ENCODE data around the gene CGB1.
"Not testable (repeated sequence)": the region's sequence is repeated elsewhere in the genome, so short reads cannot be mapped to it uniquely, and the experiment has no call there.

CGB1 gene
- long read RNA-seq, donor 1: 0 reads
- long read RNA-seq, donor 2: 0 reads
- long read RNA-seq, donor 3: 0 reads
- long read RNA-seq, donor 4: 0 reads
- long read RNA-seq, donor 5: 0 reads
- long read RNA-seq, donor 6: 0 reads
- long read RNA-seq, donor 7: 0 reads
- long read RNA-seq, donor 8: 0 reads

DNA sequence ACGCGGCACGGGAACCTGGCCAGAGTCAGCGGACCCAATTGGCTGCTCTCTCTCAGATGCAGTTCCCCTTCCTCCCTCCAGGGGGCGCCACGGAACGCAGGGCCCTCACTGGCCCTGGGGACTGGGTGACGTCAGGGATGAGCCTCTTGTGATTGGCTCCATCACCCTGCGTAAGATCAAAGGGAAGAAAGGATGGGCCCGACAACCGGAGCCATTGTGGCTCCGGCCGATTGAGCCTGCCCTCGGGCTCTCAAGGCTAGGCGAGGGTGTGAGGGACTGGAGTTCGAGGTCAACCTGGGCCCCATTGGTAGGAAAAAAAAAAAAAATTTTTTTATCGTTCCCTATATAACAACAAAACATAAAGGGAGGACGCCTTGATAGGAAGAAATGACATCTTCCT lies at the start of gene CGB1:
CGB1 (minus strand) TSS at position 81 of the 400 bp plus-strand sequence. CDS start 184 bp downstream, outside the sequence.
- DNase-seq: not testable (repeated sequence)

DNA sequence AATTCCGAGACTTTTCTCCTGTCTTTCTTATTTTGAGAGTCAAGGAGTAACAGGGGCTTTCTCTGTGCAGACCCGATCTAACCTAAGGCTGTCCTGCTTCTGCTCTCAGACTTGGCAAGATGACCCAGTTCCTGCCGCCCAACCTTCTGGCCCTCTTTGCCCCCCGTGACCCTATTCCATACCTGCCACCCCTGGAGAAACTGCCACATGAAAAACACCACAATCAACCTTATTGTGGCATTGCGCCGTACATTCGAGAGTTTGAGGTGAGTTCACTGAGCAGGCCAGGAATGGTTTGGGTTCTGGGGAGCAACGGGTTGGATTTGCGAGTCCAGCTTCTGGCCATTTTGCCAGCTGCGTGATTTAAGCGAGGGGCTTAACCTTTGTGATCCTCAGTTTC lies 49.6 kb upstream of the CGB1 start:
- no peak for DNase-seq

DNA sequence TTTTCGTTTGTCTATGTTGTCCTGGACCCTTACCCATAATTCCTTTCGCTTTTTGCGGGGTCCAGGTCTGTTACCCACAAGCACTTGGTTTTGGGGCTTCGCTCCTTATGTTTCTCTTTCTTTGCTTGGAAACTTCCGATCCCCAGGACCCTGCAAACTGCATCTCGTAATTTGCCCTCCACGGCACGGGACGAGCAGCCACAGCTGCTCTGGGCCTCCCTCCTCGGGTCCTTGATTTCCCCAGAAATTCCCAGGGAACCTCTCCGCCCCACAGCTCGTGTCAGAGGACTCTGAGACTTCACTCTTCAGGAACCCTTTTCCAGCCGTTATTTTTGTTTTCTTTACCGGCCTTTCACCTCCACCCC lies 49.2 kb upstream of the CGB1 start:
- DNase-seq: no peak

DNA sequence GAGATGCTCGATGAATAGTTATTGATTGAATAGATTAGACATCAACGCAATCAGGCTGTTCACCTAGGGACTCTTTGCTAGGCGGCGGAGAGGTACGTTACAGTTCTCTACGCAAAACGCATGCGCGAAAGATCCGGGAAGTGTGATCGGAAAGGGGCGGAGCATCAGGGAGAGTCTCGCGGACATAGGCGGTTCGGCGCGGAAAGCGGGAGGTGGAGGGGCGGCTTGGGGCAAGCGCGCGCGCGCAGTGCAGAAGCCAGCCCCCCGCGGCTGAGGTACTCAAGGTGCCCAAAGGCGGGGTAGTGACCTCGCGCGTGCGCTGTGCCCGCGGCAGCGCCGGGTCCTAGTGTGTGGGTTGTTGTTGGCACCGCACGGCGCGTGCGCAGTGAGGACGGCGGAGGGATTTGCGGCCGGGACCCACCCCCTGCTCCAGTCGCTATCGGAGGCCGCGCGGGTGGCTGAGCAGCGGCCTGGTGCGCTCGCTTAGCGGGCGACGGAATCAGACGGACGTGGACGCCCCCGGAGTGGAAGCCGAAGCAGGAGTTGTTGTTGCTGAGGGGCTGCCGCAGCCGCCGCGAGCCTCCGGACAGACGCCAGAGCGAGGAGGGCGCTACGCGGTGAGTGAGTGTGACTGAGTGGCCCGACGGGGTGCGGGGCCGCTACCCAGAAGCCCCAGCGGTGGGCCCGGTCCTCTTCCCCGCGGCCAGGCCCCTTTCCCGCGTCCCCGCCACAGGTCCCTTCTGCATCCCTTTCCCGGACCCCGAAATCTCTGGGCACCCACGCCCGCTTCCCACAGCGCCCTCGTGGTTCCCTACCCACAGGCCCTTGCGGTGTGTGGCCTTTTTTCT lies 48.5 kb upstream of the CGB1 start, which contains the start of gene SNRNP70:
SNRNP70 (plus strand) TSS at position 432 of the 848 bp plus-strand sequence. CDS start 964 bp downstream, outside the sequence.
- DNase-seq: peak; percentile 99

DNA sequence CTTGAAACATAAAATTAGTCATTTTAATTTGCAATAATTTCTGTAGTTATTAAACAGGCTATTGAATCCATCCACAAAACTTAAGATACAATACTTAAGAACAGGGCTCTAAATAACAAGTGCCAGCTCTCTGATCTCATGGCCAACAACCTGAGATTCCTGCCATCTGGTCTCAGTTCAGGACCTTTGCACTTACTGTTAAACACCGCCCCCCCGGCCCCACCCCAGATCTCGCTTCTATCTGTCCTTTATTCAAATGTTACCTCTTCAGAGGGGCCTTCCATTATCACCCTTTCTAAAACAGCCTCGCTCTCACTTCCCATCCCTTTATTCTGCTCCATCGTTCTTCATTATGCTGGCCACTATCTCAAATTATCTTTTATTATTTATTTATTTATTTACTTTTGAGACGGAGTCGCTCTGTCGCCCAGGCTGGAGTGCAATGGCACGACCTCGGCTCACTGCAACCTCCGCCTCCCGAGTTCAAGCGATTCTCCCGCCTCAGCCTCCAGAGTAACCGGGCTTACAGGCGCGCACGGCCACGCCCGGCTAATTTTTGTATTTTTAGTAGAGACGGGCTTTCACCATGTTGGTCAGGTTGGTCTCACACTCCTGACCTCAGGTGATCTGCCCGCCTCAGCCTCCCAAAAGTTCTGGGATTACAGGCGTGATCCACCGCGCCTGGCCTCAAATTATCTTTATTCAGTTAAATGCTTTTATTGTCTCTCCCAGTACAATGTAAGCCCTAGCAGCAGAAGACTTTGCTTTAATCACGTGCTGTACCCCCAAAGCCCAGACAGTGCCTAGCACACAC lies 47.7 kb upstream of the CGB1 start:
- peak; percentile 83 for DNase-seq

DNA sequence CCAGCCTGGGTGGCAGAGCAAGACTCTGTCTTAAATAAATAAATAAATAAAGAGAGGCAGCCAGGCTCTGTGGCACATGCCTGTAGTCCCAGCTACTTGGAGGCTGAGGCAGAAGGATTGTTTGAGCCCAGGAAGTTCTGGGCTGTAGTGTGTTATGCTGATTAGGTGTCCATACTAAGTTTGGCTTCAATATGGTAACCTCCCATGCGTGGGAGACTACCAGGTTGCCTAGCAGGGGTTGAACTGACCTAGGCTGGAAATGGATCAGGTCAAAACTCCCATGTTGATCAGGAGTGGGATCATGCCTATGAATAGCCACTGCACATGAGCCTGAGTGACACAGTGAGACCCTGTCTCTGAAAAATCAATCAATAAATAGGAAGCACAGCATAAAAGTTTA lies 44.6 kb upstream of the CGB1 start:
- DNase-seq: no peak

DNA sequence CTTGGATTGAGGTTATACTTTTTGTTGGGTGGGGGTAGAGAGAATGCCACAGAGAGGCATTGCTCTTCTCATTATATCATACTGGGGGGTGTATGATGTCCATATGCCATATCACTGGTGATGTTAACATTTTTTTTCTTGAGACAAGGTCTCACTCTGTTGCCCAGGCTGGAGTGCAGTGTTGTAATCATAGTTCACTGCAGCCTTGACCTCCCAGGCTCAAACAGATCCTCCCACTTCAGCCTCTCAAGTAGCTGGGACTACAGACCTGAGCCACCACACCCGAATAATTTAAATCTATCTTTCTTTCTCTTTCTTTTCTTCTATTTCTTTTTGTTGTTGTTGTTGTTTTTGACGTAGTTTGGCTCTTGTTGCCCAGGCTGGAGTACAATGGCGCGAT lies 43.7 kb upstream of the CGB1 start:
- no peak for DNase-seq

DNA sequence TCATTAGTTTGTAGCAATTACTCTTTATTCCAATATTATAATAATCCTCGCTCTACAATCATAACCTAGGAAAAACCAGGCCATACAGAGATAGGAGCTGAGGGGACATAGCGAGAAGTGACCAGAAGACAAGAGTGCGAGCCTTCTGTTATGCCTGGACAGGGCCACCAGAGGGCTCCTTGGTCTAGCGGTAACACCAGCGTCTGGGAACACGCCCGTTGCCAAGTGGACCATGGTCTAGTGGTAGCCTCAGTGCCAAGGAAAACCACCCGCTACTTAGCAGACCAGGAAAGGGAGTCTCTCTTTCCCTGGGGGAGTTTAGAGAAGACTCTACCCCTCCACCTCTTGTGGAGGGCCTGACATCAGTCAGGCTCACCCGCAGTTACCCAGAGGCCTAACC lies 38.2 kb upstream of the CGB1 start:
- DNase-seq: not testable (repeated sequence)

DNA sequence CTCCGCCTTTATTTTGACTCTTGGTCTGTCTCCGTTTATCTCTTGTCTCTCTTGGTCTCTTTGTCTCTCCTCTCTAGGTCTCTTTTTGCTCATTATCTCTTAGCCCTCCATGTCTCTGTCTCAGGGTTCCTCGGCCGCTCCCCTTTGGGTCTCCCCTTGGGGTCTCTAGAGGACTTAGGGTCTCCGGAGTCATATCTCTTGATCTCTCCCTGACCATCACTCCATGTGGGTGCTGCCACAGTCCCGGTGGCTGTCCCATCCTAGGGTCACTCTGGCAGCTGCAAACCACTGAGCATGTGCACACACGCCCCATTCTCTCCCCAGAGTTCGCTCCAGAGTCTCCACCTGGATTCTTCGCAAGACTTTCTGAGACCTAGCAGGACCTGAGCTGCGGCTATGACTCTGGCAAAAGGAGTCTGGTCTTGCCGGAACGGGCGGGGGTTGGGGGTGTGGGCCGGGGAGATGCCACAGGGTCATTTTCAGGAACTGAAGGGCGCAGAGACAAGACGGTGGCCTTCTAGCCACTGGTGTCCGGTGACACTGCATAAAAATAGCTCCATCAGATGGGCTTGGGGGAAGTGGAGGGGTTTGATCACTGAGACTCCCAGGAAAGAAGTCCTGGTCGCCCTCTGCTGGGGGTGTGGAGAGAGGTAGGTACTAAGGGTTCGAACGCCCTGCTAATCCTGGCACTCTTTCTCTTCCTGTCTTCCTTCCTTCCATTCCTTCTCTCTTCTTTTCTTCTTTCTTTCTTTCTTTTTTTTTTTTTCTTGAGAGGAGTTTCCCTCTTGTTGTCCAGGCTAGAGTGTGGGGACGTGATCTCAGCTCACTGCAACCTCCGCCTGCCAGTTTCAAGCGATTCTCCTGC lies 37.1 kb upstream of the CGB1 start:
- DNase-seq: no peak

DNA sequence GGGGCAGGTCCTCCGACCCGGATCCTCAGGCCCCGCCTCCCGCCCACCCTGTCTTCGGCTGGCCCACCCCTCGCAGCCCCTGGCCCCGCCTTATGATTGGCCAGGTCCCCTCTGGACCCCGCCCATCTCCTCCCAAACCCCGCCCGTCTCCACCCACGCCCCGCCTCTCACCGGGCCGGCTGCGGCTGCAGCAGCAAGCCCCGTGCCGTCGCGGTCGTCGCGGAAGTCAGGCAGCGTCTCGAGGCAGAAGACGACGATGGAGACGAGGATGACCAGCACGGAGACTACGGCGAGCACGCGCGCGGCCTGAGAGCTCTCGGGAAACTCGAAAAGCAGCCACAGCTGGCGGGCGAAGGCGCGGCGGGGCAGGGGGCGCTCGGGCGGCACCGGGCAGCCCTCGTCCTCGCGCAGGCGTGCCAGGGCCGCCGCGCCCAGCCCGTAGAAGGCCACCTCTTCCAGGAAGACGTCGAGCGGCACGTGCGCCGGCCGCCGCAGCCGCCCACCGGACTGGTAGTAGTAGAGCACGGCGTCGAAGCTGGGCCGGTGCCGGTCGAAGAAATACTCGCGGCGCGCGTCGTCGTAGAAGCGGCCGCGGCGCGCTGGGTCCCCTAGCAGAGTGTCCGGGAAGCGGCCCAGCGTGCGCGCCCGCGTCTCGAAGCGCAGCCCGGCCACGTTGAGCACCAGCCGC lies 35.3 kb upstream of the CGB1 start:
- DNase-seq: peak; percentile 70

DNA sequence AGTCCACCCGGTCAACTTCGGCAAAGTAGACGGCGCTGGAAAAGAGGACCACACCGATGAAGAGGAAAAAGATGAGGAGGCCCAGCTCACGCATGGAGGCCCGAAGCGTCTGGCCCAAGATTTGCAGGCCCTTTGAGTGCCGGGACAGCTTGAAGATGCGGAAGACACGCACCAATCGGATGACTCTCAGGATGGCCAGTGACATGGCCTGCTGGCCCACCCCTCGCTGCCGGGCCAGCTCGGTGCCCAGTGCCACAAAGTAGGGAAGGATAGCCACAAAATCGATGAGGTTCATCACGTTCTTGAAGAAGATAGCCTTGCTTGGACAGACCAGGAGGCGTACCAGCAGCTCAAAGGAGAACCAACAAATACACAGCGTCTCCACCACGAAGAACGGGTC lies 33.7 kb upstream of the CGB1 start:
- DNase-seq: no peak

DNA sequence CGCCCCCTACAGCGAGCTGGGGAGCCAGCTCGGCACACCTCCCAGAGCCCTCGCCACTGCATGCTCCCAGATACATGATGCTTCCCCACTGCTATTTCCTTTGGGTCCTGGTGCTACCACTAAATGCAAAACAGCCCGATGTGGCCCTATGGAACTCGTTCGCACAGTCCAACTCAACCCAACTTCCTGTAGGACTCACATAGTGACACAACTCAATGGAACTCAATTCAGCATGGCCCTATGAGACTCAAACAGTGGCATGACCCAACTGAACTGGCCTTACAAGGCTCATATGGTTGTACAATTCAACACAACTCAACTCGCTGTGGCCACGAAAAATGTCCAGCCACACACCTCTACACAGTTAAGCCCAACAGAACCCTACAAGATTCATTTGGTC lies 32.3 kb upstream of the CGB1 start:
- no peak for DNase-seq

DNA sequence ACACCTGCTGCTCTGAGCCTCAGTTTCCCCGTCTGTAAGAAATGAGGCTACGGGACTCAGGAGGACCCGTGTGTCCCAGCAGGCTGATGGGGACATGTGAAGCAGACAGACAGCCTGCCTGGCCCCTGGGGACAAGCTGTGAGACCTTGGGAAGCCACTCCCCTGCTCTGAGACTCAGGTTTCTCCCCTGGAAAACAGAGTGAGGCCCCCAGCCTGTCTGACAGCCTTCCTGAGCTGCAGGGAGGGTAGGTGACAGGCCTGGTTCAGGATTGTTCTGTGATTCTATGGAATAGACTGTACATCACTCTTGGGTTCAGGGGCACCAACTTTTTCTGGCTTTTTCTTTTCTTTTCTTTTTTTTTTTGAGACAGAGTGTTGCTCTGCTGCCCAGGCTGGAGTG lies 30.9 kb upstream of the CGB1 start:
- no peak for DNase-seq

DNA sequence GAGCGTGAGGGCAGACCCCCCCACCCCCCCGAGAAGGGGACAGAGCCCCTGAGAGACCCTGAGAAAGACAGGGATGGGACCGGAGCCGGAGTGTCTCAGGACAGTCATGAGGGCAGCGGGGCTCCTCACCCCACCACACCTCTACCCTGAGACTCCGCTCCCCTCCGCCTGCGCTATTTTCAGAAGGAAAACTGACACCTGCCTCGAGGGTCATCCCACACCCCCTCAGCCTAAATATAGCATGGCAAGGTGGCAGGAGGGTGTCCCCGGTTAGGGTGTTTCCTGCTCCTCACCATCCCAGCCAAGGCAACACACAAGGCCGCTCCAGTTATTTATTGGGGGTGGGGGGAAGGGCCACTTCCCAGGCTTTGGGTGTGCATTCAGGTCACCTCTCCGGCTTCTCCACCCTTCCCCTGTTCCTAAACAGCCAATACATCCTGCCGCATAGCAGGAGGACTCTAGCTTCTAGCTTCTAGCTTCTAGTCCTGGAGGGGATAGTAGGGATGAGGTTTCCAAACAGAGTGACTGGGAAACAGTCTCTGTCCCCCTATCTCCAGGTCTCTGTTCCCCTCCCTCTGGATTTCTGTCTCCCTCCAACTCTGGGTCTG lies 29.3 kb upstream of the CGB1 start:
- DNase-seq: no peak

DNA sequence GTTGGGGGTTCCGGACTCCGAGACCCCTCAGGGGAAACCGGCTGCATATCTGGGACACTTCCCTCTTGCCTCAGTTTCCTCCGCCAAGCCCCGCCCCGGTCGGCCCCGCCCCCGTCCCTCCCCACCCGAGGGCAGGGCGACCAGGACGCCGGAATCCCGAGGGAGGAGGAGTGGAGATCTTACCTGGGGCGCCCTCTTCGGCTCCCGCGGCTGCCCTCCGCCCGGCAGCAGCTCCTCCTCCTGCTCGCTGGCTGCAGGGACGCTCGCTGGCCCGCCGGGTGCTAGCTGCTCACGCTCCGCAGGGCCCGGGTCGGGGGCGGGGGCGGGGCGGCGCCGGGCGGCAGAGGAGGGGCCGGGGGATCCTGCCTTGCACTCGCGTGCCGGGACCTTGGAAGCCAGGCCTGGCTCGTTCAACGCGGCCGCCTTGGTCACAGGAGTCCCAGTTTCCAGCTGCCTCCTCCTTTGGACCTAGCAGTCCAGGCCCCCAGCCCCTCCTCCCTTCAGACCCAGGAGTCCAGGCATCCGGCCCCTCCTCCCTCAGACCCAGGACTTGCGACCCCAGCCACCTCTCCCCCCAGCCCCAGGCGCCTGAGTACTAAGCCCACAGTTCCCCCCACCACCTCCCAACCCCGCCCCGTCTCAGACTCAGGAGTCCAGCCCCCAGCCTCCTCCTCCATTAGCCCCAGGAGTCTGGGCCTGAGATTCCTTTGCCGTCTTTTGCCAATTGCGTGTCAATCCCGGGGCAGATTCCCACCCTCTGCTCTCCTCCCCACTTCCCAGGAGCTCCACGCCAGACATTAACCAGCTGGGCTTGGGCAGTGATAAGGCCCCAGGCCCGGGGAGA lies 28.3 kb upstream of the CGB1 start, which contains the start of gene NTF4:
NTF4 (minus strand) TSS at position 51 of the 844 bp plus-strand sequence. CDS start 2,821 bp downstream, outside the sequence.
- DNase-seq: no peak

DNA sequence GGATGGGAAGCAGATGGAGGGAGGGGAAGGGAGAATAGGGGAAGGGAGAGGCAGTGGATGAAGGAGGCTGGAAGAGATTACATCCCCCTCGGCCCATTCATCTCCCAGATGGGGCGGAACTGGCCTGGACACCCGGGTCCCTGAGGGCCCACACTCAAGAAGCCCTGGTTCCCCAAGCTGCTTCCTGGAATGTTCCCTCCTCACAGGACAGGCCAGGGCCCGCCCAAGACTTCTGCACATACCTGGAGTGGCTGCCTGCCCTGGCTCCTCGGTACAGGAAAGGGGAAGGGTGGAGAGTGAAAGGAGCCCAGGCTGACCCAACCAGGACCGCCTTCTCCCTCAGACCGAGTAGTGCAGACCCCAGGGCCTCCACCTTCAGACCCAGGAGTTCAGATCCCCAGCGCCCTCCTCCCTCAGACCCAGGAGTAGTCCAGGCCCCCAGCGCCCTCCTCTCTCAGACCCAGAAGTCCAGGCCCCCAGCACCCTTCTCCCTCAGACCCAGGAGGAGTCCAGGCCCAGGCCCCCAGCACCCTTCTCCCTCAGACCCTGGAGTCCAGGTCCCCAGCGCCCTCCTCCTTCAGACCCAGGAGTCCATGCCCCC lies 27.4 kb upstream of the CGB1 start:
- no peak for DNase-seq

DNA sequence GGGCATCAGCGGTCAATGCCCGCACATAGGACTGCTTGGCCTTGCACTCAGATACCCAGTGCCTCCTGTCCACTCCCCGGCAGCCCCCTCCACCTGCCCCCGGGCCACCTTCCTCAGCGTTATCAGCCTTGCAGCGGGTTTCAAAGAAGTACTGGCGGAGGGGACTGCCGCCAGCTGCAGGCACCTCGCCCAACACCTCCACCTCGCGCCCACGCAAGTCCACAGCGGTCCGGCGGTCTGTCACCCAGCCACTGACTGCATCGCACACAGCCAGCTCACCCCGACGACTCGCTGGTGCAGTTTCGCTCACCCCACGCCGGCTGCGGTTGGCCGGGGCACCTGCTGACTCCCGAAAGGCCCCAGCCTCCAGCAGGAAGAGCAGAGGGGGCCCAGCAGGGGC lies 24.8 kb upstream of the CGB1 start:
- no peak for DNase-seq

DNA sequence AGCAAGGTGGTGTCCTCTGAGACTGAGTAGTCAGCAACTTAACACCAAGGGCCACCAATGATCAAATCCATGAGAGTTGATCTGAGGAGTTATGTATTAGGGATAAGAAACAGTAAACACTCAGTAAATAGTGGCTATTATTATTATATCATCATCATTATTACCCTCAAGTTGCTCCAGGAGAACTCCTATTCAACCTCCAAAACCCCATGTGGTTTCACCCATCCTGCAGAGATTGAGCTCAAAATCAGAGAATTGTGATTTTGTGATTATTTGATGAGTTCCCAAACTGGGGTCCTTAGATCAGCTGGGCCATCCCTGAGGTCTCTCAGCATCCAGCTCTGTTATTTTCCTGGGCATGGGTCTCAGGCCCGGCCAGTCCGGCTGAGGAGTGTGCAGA lies 24.3 kb upstream of the CGB1 start:
- DNase-seq: no peak

DNA sequence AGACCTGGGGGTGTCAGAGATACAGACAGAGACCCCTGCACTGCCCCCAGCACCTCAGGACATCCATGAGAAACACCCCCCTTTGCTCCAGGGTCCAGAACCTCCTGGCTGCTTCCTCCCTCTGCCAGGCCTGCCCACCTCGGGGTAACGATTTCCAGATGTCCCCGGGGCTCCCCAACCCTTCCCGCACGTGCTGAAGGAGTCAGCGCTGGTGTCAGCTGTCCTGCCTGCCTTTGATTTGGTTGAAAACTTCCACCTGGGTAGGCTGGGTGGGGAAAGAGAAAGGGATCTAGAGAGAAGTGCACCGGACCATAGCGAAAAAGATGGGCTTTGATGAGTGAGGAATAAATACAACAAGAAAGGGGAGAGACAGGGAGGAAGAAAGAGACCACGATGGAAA lies 22.4 kb upstream of the CGB1 start:
- DNase-seq: no peak

DNA sequence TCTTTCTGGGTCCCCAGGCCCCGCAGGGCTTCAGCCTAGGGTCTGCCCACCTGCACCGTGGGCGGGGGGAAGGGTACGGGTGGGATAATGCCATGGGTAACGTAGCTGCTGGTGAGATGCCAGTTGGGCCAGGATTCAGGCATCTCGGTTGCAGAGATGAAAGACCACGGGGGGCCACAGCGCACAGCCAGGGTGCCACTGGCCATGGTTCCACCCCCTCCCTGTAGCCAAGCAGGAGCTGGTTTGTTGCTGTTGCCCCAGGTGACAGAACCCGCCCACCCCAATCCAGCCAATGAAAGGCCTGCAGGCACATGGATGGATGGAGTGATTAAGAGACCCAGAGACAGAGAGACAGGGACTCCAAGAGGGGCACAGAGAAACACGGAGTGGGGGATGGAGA lies 21.9 kb upstream of the CGB1 start:
- DNase-seq: no peak

Measured in right kidney (tissue), 9 donors.